SK-N-SH (cell line): ENCODE data around the gene CDC16. TPM values are rescaled to one million over a fixed set of nuclear protein-coding genes. Genes with fewer than 3 reads are reported as not detected.

Experiments
- CTCF ChIA-PET: fragments of 300-600, 350-600 bp; formaldehyde crosslinking; extraction: SDS; loops from one replicate; lab custom pipeline; 2021; lab: Yijun Ruan, JAX
- POLR2A ChIA-PET: fragments of 350-600 bp; sonication (Branson Sonifier 250); formaldehyde crosslinking; extraction: SDS; loops from one replicate; lab custom pipeline; 2020; ENCODE audit warnings: antibody characterized with exemption, inconsistent platforms; lab: Yijun Ruan, JAX
- DNase-seq: peaks from one replicate; pipeline ENCODE4 v3.0.0; 2012
- H2AFZ ChIP-seq: fragments of 200-600 bp; sonication (generic); 2 replicates; pipeline ENCODE4 v1.8.1; 2016; ENCODE audit warnings: antibody characterized with exemption, mild to moderate bottlenecking, low read depth
- H3F3A ChIP-seq: fragments of 200-600 bp; sonication (generic); replicated peaks from 2 replicates; pipeline ENCODE3; 2016; ENCODE audit warnings: antibody characterized with exemption, mild to moderate bottlenecking; ENCODE audit not compliant: insufficient read depth
- H3K27ac ChIP-seq, 2 experiments: fragments of 200-500 bp in 1 of 2; fragments of 200-600 bp in 1 of 2; sonication (Bioruptor generic) in 1 of 2; sonication (generic), shearing (Covaris generic) in 1 of 2; 2 replicates each; pipeline versions ENCODE4 v1.5.1 to v1.6.1; 2014 to 2016; ENCODE audit warnings: low read depth in 2 of 2, inconsistent platforms in 1 of 2, low read length in 1 of 2, mild to moderate bottlenecking in 1 of 2, mixed read lengths in 1 of 2
- H3K27me3 ChIP-seq: fragments of 200-600 bp; sonication (generic), shearing (Covaris generic); 2 replicates; pipeline ENCODE4 v1.6.1; 2016; ENCODE audit warnings: mixed run types; ENCODE audit not compliant: insufficient read depth
- H3K36me3 ChIP-seq, 2 experiments: fragments of 200-500 bp in 1 of 2; fragments of 200-600 bp in 1 of 2; sonication (Bioruptor generic) in 1 of 2; sonication (generic) in 1 of 2; replicated peaks in 1 of 2; 2 replicates each; pipeline versions ENCODE3 to v1.5.1; 2014 to 2016; ENCODE audit warnings: low read length in 1 of 2, mild to moderate bottlenecking in 1 of 2; ENCODE audit not compliant: insufficient read depth in 2 of 2, control insufficient read depth in 1 of 2
- H3K4me1 ChIP-seq, 2 experiments: fragments of 200-500 bp in 1 of 2; fragments of 200-600 bp in 1 of 2; sonication (Bioruptor generic) in 1 of 2; sonication (generic), shearing (Covaris generic) in 1 of 2; 2 replicates each; pipeline versions ENCODE4 v1.5.1 to v1.6.1; 2014 to 2016; ENCODE audit warnings: low read depth in 1 of 2, low read length in 1 of 2, mixed run types in 1 of 2; ENCODE audit not compliant: insufficient read depth in 2 of 2, control insufficient read depth in 1 of 2
- H3K4me2 ChIP-seq: fragments of 200-600 bp; sonication (generic), shearing (Covaris generic); 2 replicates; pipeline ENCODE4 v1.6.1; 2017; ENCODE audit warnings: mixed run types
- H3K4me3 ChIP-seq, 2 experiments: fragments of 200-500 bp in 1 of 2; fragments of 200-600 bp in 1 of 2; sonication (Bioruptor generic) in 1 of 2; sonication (generic), shearing (Covaris generic) in 1 of 2; 2 replicates each; pipeline versions ENCODE4 v1.5.1 to v1.8.1; 2014 to 2016; ENCODE audit warnings: low read depth in 2 of 2, inconsistent platforms in 1 of 2, low read length in 1 of 2, mild to moderate bottlenecking in 1 of 2, mixed read lengths in 1 of 2, moderate library complexity in 1 of 2
- H3K79me2 ChIP-seq: fragments of 200-600 bp; sonication (generic); 2 replicates; pipeline ENCODE4 v1.8.1; 2017; ENCODE audit warnings: mild to moderate bottlenecking; ENCODE audit not compliant: insufficient read depth
- H3K9ac ChIP-seq: fragments of 200-600 bp; sonication (generic); 2 replicates; pipeline ENCODE4 v1.6.1; 2017; ENCODE audit warnings: mixed run types
- H3K9me2 ChIP-seq: fragments of 200-600 bp; sonication (generic); 2 replicates; pipeline ENCODE4 v1.6.1; 2017; ENCODE audit warnings: mixed run types
- H3K9me3 ChIP-seq: fragments of 200-600 bp; sonication (generic); 2 replicates; pipeline ENCODE4 v1.6.1; 2017; ENCODE audit warnings: mixed run types, mild to moderate bottlenecking, moderate library complexity
- H4K20me1 ChIP-seq: fragments of 200-600 bp; sonication (generic); 2 replicates; pipeline ENCODE4 v1.6.1; 2017; ENCODE audit warnings: mild to moderate bottlenecking, mixed run types; ENCODE audit not compliant: insufficient read depth
- ELF1 ChIP-seq: IDR thresholded peaks from 2 replicates; pipeline ENCODE4 v1.4.0; 2012
- FOSL2 ChIP-seq: IDR thresholded peaks from 2 replicates; pipeline ENCODE4 v1.4.0; 2012; ENCODE audit warnings: low read depth, mild to moderate bottlenecking, moderate library complexity, borderline replicate concordance
- IRF3 ChIP-seq: fragments of 150-350 bp; IDR thresholded peaks from 2 replicates; pipeline ENCODE4 v1.6.1; 2016; ENCODE audit warnings: mild to moderate bottlenecking, low read depth, low read length
- MEF2A ChIP-seq: IDR thresholded peaks from 2 replicates; pipeline ENCODE4 v1.4.0; 2012; ENCODE audit warnings: low read depth, borderline replicate concordance
- RCOR1 ChIP-seq: fragments of 150-350 bp; IDR thresholded peaks from 2 replicates; pipeline ENCODE4 v1.6.1; 2017; ENCODE audit warnings: antibody characterized with exemption, low read length
- RFX5 ChIP-seq: IDR thresholded peaks from 2 replicates; pipeline ENCODE4 v1.6.1; 2012; ENCODE audit warnings: mild to moderate bottlenecking, improper control_type of control experiment, low read length
- WGBS: methylation state at CpG from one replicate; pipeline ENCODE4 v1.1.6; 2017; ENCODE audit warnings: low lambda C conversion rate; 5-methylcytosine and 5-hydroxymethylcytosine counted together
- polyA plus RNA-seq, 3 experiments: library from polyadenylated mRNA; depleted of rRNA; stranded (reverse); fragments of >200 nt; gene quantifications; 2 replicates each; pipeline ENCODE4 v1.2.3, GENCODE V29; 2012
- small RNA-seq, 7 experiments: library from RNA; depleted of rRNA; stranded (forward); fragments of <200 nt; gene quantifications; one replicate each; pipeline ENCODE3, GENCODE V24; 2012

Gene CDC16
- polyA plus RNA-seq, 1 of the 3 experiments (the other 2 are of a cell fraction) = 56.9 TPM

GRCh38 chr13:114321256-114321655 is 86.6 kb downstream of the CDC16 start:
- no peak overlapping the region for H3K9ac ChIP-seq
- DNase-seq = no peak
- H3K27ac ChIP-seq = no peak overlapping the region
- H3K9me3 ChIP-seq = no peaks in the 10 kb centered on the region
- H3F3A ChIP-seq = peaks cover under 1% of the 10 kb centered on the region
- H4K20me1 ChIP-seq = peaks cover 44% of the 10 kb centered on the region
- H3K4me1 ChIP-seq = peaks cover 6 to 10% of the 10 kb centered on the region in 2 experiments; a peak in 3 of 4 replicates
- peaks cover 88% of the 10 kb centered on the region for H3K79me2 ChIP-seq
- no peak overlapping the region for H3K4me3 ChIP-seq
- no peak for TF ChIP-seq MEF2A
- TF ChIP-seq IRF3 = no peak
- TF ChIP-seq FOSL2 = no peak
- TF ChIP-seq RFX5 = no peak
- TF ChIP-seq RCOR1 = no peak
- TF ChIP-seq ELF1 = no peak
- ChIA-PET CTCF (no interaction called here), POLR2A (no interaction called here)
- no peak overlapping the region for H2AFZ ChIP-seq
- no peaks in the 10 kb centered on the region for H3K27me3 ChIP-seq
- peaks cover 51 to 60% of the 10 kb centered on the region in 2 experiments for H3K36me3 ChIP-seq
- 96% methylated on average over 3 of the region's 3 CpGs for WGBS
- no peak overlapping the region for H3K4me2 ChIP-seq
- H3K9me2 ChIP-seq = no peaks in the 10 kb centered on the region

Small RNA genes lying within 50 kb of the gene (small RNA-seq; reads per million reads assigned to genes)
- gene MIR4502 (0 reads per million in 7 experiments), gene MIR548AR (0 reads per million in 7 experiments)

Other genes with a start within 250 kb of the CDC16 start
- 23.9 and 25.1 TPM in 2 replicates for gene RASA3, start 102.3 kb upstream of the CDC16 start, polyA plus RNA-seq (2012; rRNA removed)
- not detected in 2 replicates for gene CFAP97D2, start 55.6 kb upstream of the CDC16 start, polyA plus RNA-seq (2012; rRNA removed)
- gene UPF3A, start 46.7 kb downstream of the CDC16 start, polyA plus RNA-seq (2012; rRNA removed) = 63.2 and 74.4 TPM in 2 replicates
- 25.9 and 28.6 TPM in 2 replicates for gene CHAMP1, start 79.6 kb downstream of the CDC16 start, polyA plus RNA-seq (2012; rRNA removed)